ENCODE measurements around the gene SYNPO.

The SYNPO gene

GRCh38 chr5:150700594-150701377 lies 60.3 kb downstream of the SYNPO start, which contains the start of gene RBM22:
RBM22 (minus strand) TSS chr5:150701062; CDS start chr5:150700985, 77 bp downstream.
- peak; percentile 92 for DNase-seq

GRCh38 chr5:150703762-150704161 lies 63.3 kb downstream of the SYNPO start:
- no peak for DNase-seq

- DNase-seq: no peak
Observed at GRCh38 chr5:150706776-150707390, 66.4 kb downstream of the SYNPO start.

Measured in CD4-positive, alpha-beta T cell treated with Interleukin-12 subunit alpha and Interleukin-12 subunit beta, for 1 hour (primary cell).